Measurements from ENCODE around the gene CCL21. TPM values are rescaled to one million over a fixed set of nuclear protein-coding genes. Genes with fewer than 3 reads are reported as not detected.

Gene CCL21
- polyA plus RNA-seq, 1 donor (not counting 4 experiments of a cell fraction or from before 2014, with no cell fraction given), result not detected

- DNase-seq (ENCODE audit: low read depth, low spot score) (no peak), FAIRE-seq (peak; percentile 5)
- Histone ChIP-seq H3K9ac (ENCODE audit: control insufficient read depth, extremely low read depth, insufficient read depth, low read length) (no peak overlapping the region), H3K4me2 (ENCODE audit: control insufficient read depth, extremely low read depth, insufficient read depth, low read depth, low read length) (peak overlapping the region; percentile 72), H2AFZ (ENCODE audit: control insufficient read depth, low read length) (no peak overlapping the region), H3K27me3 (ENCODE audit: control insufficient read depth, extremely low read depth, insufficient read depth, low read length) (no peaks in the 10 kb centered on the region), H3K79me2 (ENCODE audit: control insufficient read depth, insufficient read depth, low read length) (no peaks in the 10 kb centered on the region), H3K9me3 (ENCODE audit: control insufficient read depth, low read depth, low read length) (peaks cover 5% of the 10 kb centered on the region), H3K36me3 (ENCODE audit: control insufficient read depth in 2 of 2, extremely low read depth in 1 of 2, insufficient read depth in 2 of 2, low read length in 2 of 2) (no peaks in the 10 kb centered on the region), H3K27ac (ENCODE audit: control insufficient read depth, insufficient read depth, low read length) (peak overlapping the region; percentile 71), H4K20me1 (ENCODE audit: control insufficient read depth, extremely low read depth, insufficient read depth, low read length) (no peaks in the 10 kb centered on the region), H3K4me1 (ENCODE audit: control insufficient read depth, extremely low read depth, insufficient read depth, low read length) (peaks cover 37% of the 10 kb centered on the region), H3K9me1 (ENCODE audit: control insufficient read depth, extremely low read depth, insufficient read depth, low read length) (no peaks in the 10 kb centered on the region), H3K4me3 (ENCODE audit: control insufficient read depth in 2 of 3, extremely low read depth in 1 of 3, insufficient read depth in 2 of 3, low read depth in 1 of 3, low read length in 3 of 3) (peak overlapping the region in 1 of 3 experiments; percentile 60)
- TF ChIP-seq EZH2 (IDR thresholded peaks at IDR 0.05; ENCODE audit: low read length), result no peak
- TF ChIP-seq, protein P1, sequence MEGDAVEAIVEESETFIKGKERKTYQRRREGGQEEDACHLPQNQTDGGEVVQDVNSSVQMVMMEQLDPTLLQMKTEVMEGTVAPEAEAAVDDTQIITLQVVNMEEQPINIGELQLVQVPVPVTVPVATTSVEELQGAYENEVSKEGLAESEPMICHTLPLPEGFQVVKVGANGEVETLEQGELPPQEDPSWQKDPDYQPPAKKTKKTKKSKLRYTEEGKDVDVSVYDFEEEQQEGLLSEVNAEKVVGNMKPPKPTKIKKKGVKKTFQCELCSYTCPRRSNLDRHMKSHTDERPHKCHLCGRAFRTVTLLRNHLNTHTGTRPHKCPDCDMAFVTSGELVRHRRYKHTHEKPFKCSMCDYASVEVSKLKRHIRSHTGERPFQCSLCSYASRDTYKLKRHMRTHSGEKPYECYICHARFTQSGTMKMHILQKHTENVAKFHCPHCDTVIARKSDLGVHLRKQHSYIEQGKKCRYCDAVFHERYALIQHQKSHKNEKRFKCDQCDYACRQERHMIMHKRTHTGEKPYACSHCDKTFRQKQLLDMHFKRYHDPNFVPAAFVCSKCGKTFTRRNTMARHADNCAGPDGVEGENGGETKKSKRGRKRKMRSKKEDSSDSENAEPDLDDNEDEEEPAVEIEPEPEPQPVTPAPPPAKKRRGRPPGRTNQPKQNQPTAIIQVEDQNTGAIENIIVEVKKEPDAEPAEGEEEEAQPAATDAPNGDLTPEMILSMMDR (optimal IDR thresholded peaks at IDR 0.05 in 1 of 3, IDR thresholded peaks at IDR 0.05 in 1 of 3, conservative IDR thresholded peaks at IDR 0.05 in 1 of 3; ENCODE audit: extremely low read depth in 1 of 3, insufficient read depth in 2 of 3, low read length in 3 of 3), result no peak
- dilution Hi-C loops (cut with MboI; ENCODE audit: extremely low pct_ligation_motif_present, low sequenced_read_pairs), result no loop called here
These were observed 36.6 kb upstream of the CCL21 start for GRCh38 chr9:34746526-34746925.

DNA sequence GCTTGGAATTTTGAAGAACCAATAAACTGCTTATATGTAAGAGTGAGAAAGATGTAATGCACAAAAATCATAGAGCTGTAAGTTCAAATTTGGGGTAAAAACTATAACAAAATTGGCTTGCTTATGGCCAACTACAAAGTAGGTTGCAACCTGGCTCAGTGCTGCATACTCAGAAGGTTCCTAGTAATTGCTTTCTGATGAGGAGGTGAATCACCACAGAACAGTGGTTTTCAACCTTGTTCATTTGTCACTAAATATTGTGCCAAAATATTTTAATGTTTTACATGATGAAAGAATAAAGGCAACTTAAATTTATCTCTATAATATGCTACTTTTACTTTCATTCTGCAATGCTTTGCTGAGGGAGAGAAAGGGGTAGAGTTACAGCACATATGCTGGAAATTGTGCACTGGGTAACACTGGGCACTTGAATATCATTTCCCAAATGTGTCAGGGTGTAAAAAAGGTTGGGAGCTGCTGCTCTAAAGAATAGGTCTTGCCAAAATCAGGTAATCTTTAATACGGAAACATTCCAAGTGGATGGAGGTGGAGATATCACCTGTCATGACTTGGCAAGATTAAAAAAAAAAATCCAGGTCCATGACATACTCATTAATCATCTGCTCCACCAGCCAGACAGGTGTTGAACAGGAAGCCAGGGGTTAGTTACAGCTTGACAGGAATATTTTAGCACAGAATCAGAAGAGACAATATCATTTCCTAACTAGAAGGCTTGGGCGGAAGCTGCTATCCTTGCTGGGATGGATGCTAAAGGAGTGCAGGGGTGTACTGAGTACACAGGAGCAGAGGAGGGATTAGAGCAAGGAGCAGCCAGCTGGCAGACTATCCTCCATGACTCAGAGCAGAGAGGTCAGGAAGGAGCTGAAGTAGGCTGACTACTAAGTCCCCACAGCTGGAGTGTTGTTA lies 34.6 kb upstream of the CCL21 start:
- Histone ChIP-seq H4K20me1 (ENCODE audit: control insufficient read depth, extremely low read depth, insufficient read depth, low read length) (no peaks in the 10 kb centered on the region), H3K27ac (ENCODE audit: control insufficient read depth, insufficient read depth, low read length) (peak overlapping the region; percentile 74), H3K4me3 (ENCODE audit: control insufficient read depth in 2 of 3, extremely low read depth in 1 of 3, insufficient read depth in 2 of 3, low read depth in 1 of 3, low read length in 3 of 3) (peak overlapping the region in 2 of 3 experiments; percentile 57 to 60), H3K79me2 (ENCODE audit: control insufficient read depth, insufficient read depth, low read length) (no peaks in the 10 kb centered on the region), H3K27me3 (ENCODE audit: control insufficient read depth, extremely low read depth, insufficient read depth, low read length) (no peaks in the 10 kb centered on the region), H3K9ac (ENCODE audit: control insufficient read depth, extremely low read depth, insufficient read depth, low read length) (peak overlapping the region; percentile 65), H3K9me3 (ENCODE audit: control insufficient read depth, low read depth, low read length) (peaks cover 5% of the 10 kb centered on the region), H3K36me3 (ENCODE audit: control insufficient read depth in 2 of 2, extremely low read depth in 1 of 2, insufficient read depth in 2 of 2, low read length in 2 of 2) (no peaks in the 10 kb centered on the region), H2AFZ (ENCODE audit: control insufficient read depth, low read length) (no peak overlapping the region), H3K4me2 (ENCODE audit: control insufficient read depth, extremely low read depth, insufficient read depth, low read depth, low read length) (peak overlapping the region; percentile 72), H3K4me1 (ENCODE audit: control insufficient read depth, extremely low read depth, insufficient read depth, low read length) (peaks cover 38% of the 10 kb centered on the region), H3K9me1 (ENCODE audit: control insufficient read depth, extremely low read depth, insufficient read depth, low read length) (no peaks in the 10 kb centered on the region)
- dilution Hi-C loops (cut with MboI; ENCODE audit: extremely low pct_ligation_motif_present, low sequenced_read_pairs), result no loop called here
- FAIRE-seq, result peak; percentile 100
- peak; percentile 89 for DNase-seq (ENCODE audit: low read depth, low spot score)
- TF ChIP-seq, protein P1 (optimal IDR thresholded peaks at IDR 0.05 in 1 of 3, IDR thresholded peaks at IDR 0.05 in 1 of 3, conservative IDR thresholded peaks at IDR 0.05 in 1 of 3; ENCODE audit: extremely low read depth in 1 of 3, insufficient read depth in 2 of 3, low read length in 3 of 3), result no peak
- no peak for TF ChIP-seq EZH2 (IDR thresholded peaks at IDR 0.05; ENCODE audit: low read length)
